H9 (cell line): Measurements from ENCODE around the gene EVL. TPM values are rescaled to one million over a fixed set of nuclear protein-coding genes. Genes with fewer than 3 reads are reported as not detected.
A peak's percentile ranks its signal among the peaks of the same experiment; 100 is the strongest.

ENCODE experiments used
- DNase-seq: peaks from one replicate; pipeline ENCODE4 v3.0.0-alpha.2; 2017
- H2AFZ ChIP-seq: one replicate; pipeline ENCODE4 v1.6.1; 2013; ENCODE audit warnings: mild to moderate bottlenecking, low read length, control low read depth, moderate library complexity
- H2AK5ac ChIP-seq: 2 replicates; pipeline ENCODE4 v1.6.1; 2013; ENCODE audit warnings: low read length, control low read depth, mixed read lengths; ENCODE audit not compliant: insufficient read length
- H2BK120ac ChIP-seq: one replicate; pipeline ENCODE4 v1.6.1; 2013; ENCODE audit warnings: low read depth, mild to moderate bottlenecking, low read length, control low read depth, inconsistent platforms; ENCODE audit not compliant: poor library complexity, severe bottlenecking
- H2BK12ac ChIP-seq: 2 replicates; pipeline ENCODE4 v1.6.1; 2013; ENCODE audit warnings: low read length, control low read depth, mixed read lengths, low read depth; ENCODE audit not compliant: insufficient read length
- H2BK15ac ChIP-seq: 2 replicates; pipeline ENCODE4 v1.6.1; 2013; ENCODE audit warnings: low read depth, low read length, control low read depth
- H2BK20ac ChIP-seq: one replicate; pipeline ENCODE4 v1.6.1; 2013; ENCODE audit warnings: low read depth, mild to moderate bottlenecking, low read length, control low read depth, inconsistent platforms; ENCODE audit not compliant: poor library complexity, severe bottlenecking
- H2BK5ac ChIP-seq: 2 replicates; pipeline ENCODE4 v1.6.1; 2013; ENCODE audit warnings: low read length, control low read depth, mixed read lengths; ENCODE audit not compliant: insufficient read length
- H3K14ac ChIP-seq: 2 replicates; pipeline ENCODE4 v1.6.1; 2013; ENCODE audit warnings: low read length, control low read depth; ENCODE audit not compliant: insufficient read depth
- H3K18ac ChIP-seq: 2 replicates; pipeline ENCODE4 v1.6.1; 2013; ENCODE audit warnings: low read depth, mild to moderate bottlenecking, mixed read lengths, low read length, control low read depth; ENCODE audit not compliant: insufficient read length
- H3K23ac ChIP-seq: 2 replicates; pipeline ENCODE4 v1.6.1; 2013; ENCODE audit warnings: low read length, control low read depth, mixed read lengths, low read depth; ENCODE audit not compliant: insufficient read length
- H3K23me2 ChIP-seq: 2 replicates; pipeline ENCODE4 v1.6.1; 2013; ENCODE audit warnings: low read depth, mild to moderate bottlenecking, mixed read lengths, low read length, control low read depth; ENCODE audit not compliant: insufficient read length, poor library complexity, severe bottlenecking
- H3K27ac ChIP-seq: 2 replicates; pipeline ENCODE4 v1.5.1; 2013; ENCODE audit warnings: low read length, control low read depth, mixed read lengths, low read depth; ENCODE audit not compliant: insufficient read length
- H3K27me3 ChIP-seq: 2 replicates; pipeline ENCODE4 v1.6.1; 2013; ENCODE audit warnings: low read length, control low read depth, inconsistent platforms; ENCODE audit not compliant: insufficient read depth
- H3K4ac ChIP-seq: 2 replicates; pipeline ENCODE4 v1.6.1; 2013; ENCODE audit warnings: low read depth, mild to moderate bottlenecking, control low read depth, inconsistent platforms, low read length, moderate library complexity
- H3K4me1 ChIP-seq: 2 replicates; pipeline ENCODE4 v1.6.1; 2013; ENCODE audit warnings: low read length, control low read depth, inconsistent platforms; ENCODE audit not compliant: insufficient read depth
- H3K4me2 ChIP-seq: 2 replicates; pipeline ENCODE4 v1.6.1; 2013; ENCODE audit warnings: low read length, control low read depth, mixed read lengths; ENCODE audit not compliant: insufficient read length, insufficient read depth
- H3K56ac ChIP-seq: 2 replicates; pipeline ENCODE4 v1.6.1; 2013; ENCODE audit warnings: low read depth, mild to moderate bottlenecking, mixed read lengths, low read length, control low read depth; ENCODE audit not compliant: insufficient read length
- H3K79me1 ChIP-seq: 2 replicates; pipeline ENCODE4 v1.6.1; 2013; ENCODE audit warnings: low read depth, mild to moderate bottlenecking, moderate library complexity, low read length, control low read depth, inconsistent platforms; ENCODE audit not compliant: insufficient read depth, poor library complexity, severe bottlenecking
- H3K79me2 ChIP-seq: 2 replicates; pipeline ENCODE4 v1.6.1; 2013; ENCODE audit warnings: low read length, control low read depth, inconsistent platforms; ENCODE audit not compliant: insufficient read depth
- H3K9ac ChIP-seq: 2 replicates; pipeline ENCODE4 v1.6.1; 2013; ENCODE audit warnings: low read length, control low read depth, mixed read lengths; ENCODE audit not compliant: insufficient read length; ENCODE audit errors: extremely low read depth
- H3K9me3 ChIP-seq: one replicate; pipeline ENCODE4 v1.6.1; 2013; ENCODE audit warnings: low read depth, low read length, inconsistent platforms; ENCODE audit not compliant: control insufficient read depth
- H3T11ph ChIP-seq: one replicate; pipeline ENCODE4 v1.6.1; 2013; ENCODE audit warnings: mild to moderate bottlenecking, low read length, control low read depth, inconsistent platforms
- H4K20me1 ChIP-seq: one replicate; pipeline ENCODE4 v1.6.1; 2013; ENCODE audit not compliant: control insufficient read depth, insufficient read length, insufficient read depth
- H4K5ac ChIP-seq: 2 replicates; pipeline ENCODE4 v1.6.1; 2013; ENCODE audit warnings: low read depth, mild to moderate bottlenecking, mixed read lengths, low read length, control low read depth; ENCODE audit not compliant: insufficient read length
- H4K8ac ChIP-seq: replicated peaks from 2 replicates; pipeline ENCODE4 v1.6.1; 2013; ENCODE audit warnings: low read length, control low read depth, mixed read lengths, low read depth; ENCODE audit not compliant: insufficient read length
- H4K91ac ChIP-seq: 2 replicates; pipeline ENCODE4 v1.6.1; 2013; ENCODE audit warnings: low read depth, mild to moderate bottlenecking, moderate library complexity, mixed read lengths, low read length, control low read depth; ENCODE audit not compliant: insufficient read length
- H3K27ac Mint-ChIP-seq, 3 experiments: 2 replicates in 2 of 3; 3 replicates in 1 of 3; pipeline ENCODE4 v1.8.0; 2020 to 2021; ENCODE audit warnings: mixed read lengths in 3 of 3, mild to moderate bottlenecking in 1 of 3, moderate library complexity in 1 of 3
- H3K27me3 Mint-ChIP-seq: 2 replicates; pipeline ENCODE4 v1.8.0; 2021; ENCODE audit warnings: low read depth, mild to moderate bottlenecking, moderate library complexity, mixed read lengths
- H3K36me3 Mint-ChIP-seq, 3 experiments: 2 replicates in 2 of 3; 3 replicates in 1 of 3; pipeline ENCODE4 v1.8.0; 2020 to 2021; ENCODE audit warnings: low read depth in 3 of 3, mixed read lengths in 3 of 3; ENCODE audit not compliant: insufficient read depth in 1 of 3
- H3K4me1 Mint-ChIP-seq, 2 experiments: 2 replicates each; pipeline ENCODE4 v1.8.0; 2020; ENCODE audit warnings: mixed read lengths in 2 of 2
- H3K4me3 Mint-ChIP-seq, 2 experiments: 2 replicates in 1 of 2; 3 replicates in 1 of 2; pipeline ENCODE4 v1.8.0; 2020 to 2021; ENCODE audit warnings: mild to moderate bottlenecking in 2 of 2, mixed read lengths in 2 of 2, moderate library complexity in 1 of 2
- H3K9me3 Mint-ChIP-seq, 2 experiments: 2 replicates in 1 of 2; 3 replicates in 1 of 2; pipeline ENCODE4 v1.8.0; 2020; ENCODE audit warnings: mild to moderate bottlenecking in 2 of 2, mixed read lengths in 2 of 2, moderate library complexity in 1 of 2
- WGBS: extraction: QIAGEN DNeasy Blood & Tissue Kit; methylation state at CpG from one replicate; pipeline ENCODE4 v1.1.7; 2013; ENCODE audit warnings: missing lambda C conversion rate, low lambda C conversion rate, mixed read lengths; ENCODE audit not compliant: insufficient read length; ENCODE audit errors: extremely low coverage; 5-methylcytosine and 5-hydroxymethylcytosine counted together
- total RNA-seq: library from RNA; stranded (reverse); gene quantifications from 2 replicates; pipeline ENCODE4 v1.2.1, GENCODE V29; 2021
- TF ChIP-seq, protein P1 (sequence below): fragments of 200-600 bp; sonication (generic); conservative IDR thresholded peaks from 3 replicates; pipeline ENCODE4 v1.8.0; 2021; ENCODE audit warnings: antibody characterized with exemption, mild to moderate bottlenecking

The EVL gene
- total RNA-seq, 1 experiment from 2014 or later: 53.2 TPM

DNA sequence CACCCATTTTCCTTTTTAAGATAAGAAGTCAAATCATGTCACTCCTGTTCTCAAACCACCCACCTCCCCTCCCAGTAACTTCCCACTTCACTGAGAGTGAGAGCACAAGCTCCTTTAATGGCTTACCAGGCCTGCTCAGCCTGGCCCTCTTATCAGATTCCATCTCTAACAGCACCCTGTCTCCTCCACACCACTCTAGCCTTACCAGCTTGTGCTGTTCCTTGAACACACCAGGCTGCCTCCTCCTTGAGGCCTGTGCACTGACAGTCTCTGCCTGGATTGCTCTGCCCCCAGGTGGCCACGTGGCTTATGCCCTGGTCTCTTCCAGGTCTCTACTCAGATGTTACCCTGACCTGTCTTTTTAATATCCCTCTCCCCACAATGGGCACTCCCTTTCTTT lies 40.1 kb upstream of the EVL start:
- no peak overlapping the region for H2BK15ac ChIP-seq
- H2BK5ac ChIP-seq: no peak overlapping the region
- peak; percentile 77 for DNase-seq
- H4K8ac ChIP-seq: no peak overlapping the region
- H3K18ac ChIP-seq: no peak overlapping the region
- H3K9ac ChIP-seq: no peak overlapping the region
- H3K27ac Mint-ChIP-seq: peak overlapping the region in 1 of 3 experiments; percentile 1; a peak in 1 of 7 replicates
- H3K27me3 ChIP-seq: peaks cover 2% of the 10 kb centered on the region; the same call in 1 of the 2 replicates
- H4K5ac ChIP-seq: no peak overlapping the region
- no peak overlapping the region for H3K4me3 Mint-ChIP-seq
- H3K27ac ChIP-seq: no peak overlapping the region
- no peak overlapping the region for H3T11ph ChIP-seq
- H3K14ac ChIP-seq: no peak overlapping the region; the same call in 1 of the 2 replicates
- no peaks in the 10 kb centered on the region for H3K4me1 ChIP-seq
- H3K36me3 Mint-ChIP-seq: no peaks in the 10 kb centered on the region
- TF ChIP-seq, protein P1, sequence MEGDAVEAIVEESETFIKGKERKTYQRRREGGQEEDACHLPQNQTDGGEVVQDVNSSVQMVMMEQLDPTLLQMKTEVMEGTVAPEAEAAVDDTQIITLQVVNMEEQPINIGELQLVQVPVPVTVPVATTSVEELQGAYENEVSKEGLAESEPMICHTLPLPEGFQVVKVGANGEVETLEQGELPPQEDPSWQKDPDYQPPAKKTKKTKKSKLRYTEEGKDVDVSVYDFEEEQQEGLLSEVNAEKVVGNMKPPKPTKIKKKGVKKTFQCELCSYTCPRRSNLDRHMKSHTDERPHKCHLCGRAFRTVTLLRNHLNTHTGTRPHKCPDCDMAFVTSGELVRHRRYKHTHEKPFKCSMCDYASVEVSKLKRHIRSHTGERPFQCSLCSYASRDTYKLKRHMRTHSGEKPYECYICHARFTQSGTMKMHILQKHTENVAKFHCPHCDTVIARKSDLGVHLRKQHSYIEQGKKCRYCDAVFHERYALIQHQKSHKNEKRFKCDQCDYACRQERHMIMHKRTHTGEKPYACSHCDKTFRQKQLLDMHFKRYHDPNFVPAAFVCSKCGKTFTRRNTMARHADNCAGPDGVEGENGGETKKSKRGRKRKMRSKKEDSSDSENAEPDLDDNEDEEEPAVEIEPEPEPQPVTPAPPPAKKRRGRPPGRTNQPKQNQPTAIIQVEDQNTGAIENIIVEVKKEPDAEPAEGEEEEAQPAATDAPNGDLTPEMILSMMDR: peak; percentile 69
- H4K20me1 ChIP-seq: no peaks in the 10 kb centered on the region
- H3K4me2 ChIP-seq: no peak overlapping the region
- no peaks in the 10 kb centered on the region for H3K79me1 ChIP-seq
- H2BK120ac ChIP-seq: no peak overlapping the region
- H2BK20ac ChIP-seq: no peak overlapping the region
- no peak overlapping the region for H2BK12ac ChIP-seq
- H3K9me3 Mint-ChIP-seq: no peaks in the 10 kb centered on the region; a peak in 1 of 5 replicates
- no peak overlapping the region for H2AK5ac ChIP-seq
- no peak overlapping the region for H3K56ac ChIP-seq
- no peak overlapping the region for H4K91ac ChIP-seq
- no peaks in the 10 kb centered on the region for H3K9me3 ChIP-seq
- H3K23ac ChIP-seq: no peak overlapping the region
- no CpG with 5 or more reads among the region's 1 CpG for WGBS
- no peak overlapping the region for H2AFZ ChIP-seq
- H3K4me1 Mint-ChIP-seq: peaks cover 3 to 10% of the 10 kb centered on the region in 2 experiments
- peaks cover 40% of the 10 kb centered on the region for H3K27me3 Mint-ChIP-seq
- H3K79me2 ChIP-seq: no peaks in the 10 kb centered on the region
- H3K4ac ChIP-seq: no peak overlapping the region
- no peaks in the 10 kb centered on the region for H3K23me2 ChIP-seq
